IMR-90 (cell line): ENCODE data around the gene CLDN22. TPM values are rescaled to one million over a fixed set of nuclear protein-coding genes. Genes with fewer than 3 reads are reported as not detected.

Source experiments
- ATAC-seq: fragments of 200-7000 bp; cut with Tn5 transposase; 2 replicates; pipeline ENCODE4 v1.9.1; 2020; ENCODE audit warnings: low read depth, mild to moderate bottlenecking, moderate library complexity
- BruUV-seq: library from RNA; stranded (reverse); fragments of 400-500 nt; replicated peaks from 2 replicates; lab custom pipeline; 2021; lab: Mats Ljungman, UMichigan
- CTCF ChIA-PET: fragments of 300-600 bp; formaldehyde crosslinking; extraction: SDS; loops from one replicate; lab custom pipeline; 2021; ENCODE audit warnings: antibody characterized with exemption; lab: Yijun Ruan, JAX
- POLR2A ChIA-PET: fragments of 300-600 bp; sonication (Branson Sonifier 250); formaldehyde crosslinking; loops from one replicate; lab custom pipeline; 2022; ENCODE audit warnings: antibody characterized with exemption; ENCODE audit not compliant: unreplicated experiment; lab: Charles Lee
- DNase-seq: peaks from one replicate; pipeline ENCODE4 v3.0.0; 2013
- H2AFZ ChIP-seq: replicated peaks from 2 replicates; pipeline ENCODE3; 2013; ENCODE audit warnings: low read length, mild to moderate bottlenecking; ENCODE audit not compliant: poor library complexity
- H2AK5ac ChIP-seq: 2 replicates; pipeline ENCODE4 v1.6.1; 2013; ENCODE audit warnings: low read depth, low read length, inconsistent platforms
- H2AK9ac ChIP-seq: replicated peaks from 2 replicates; pipeline ENCODE3; 2013; ENCODE audit warnings: mild to moderate bottlenecking, low read depth, low read length, moderate library complexity; ENCODE audit not compliant: poor library complexity
- H2BK120ac ChIP-seq: 2 replicates; pipeline ENCODE4 v1.6.1; 2013; ENCODE audit warnings: low read depth, low read length, inconsistent platforms
- H2BK15ac ChIP-seq: 3 replicates; pipeline ENCODE4 v1.6.1; 2013; ENCODE audit warnings: low read depth, low read length, inconsistent platforms
- H2BK20ac ChIP-seq: 2 replicates; pipeline ENCODE4 v1.6.1; 2013; ENCODE audit warnings: low read depth, mild to moderate bottlenecking, inconsistent platforms, low read length, moderate library complexity
- H2BK5ac ChIP-seq: 2 replicates; pipeline ENCODE4 v1.6.1; 2013; ENCODE audit warnings: mild to moderate bottlenecking, low read depth, low read length, inconsistent platforms; ENCODE audit not compliant: poor library complexity, severe bottlenecking
- H3K14ac ChIP-seq: replicated peaks from 2 replicates; pipeline ENCODE4 v1.6.1; 2013; ENCODE audit warnings: low read depth, low read length, inconsistent platforms
- H3K18ac ChIP-seq: 2 replicates; pipeline ENCODE4 v1.6.1; 2013; ENCODE audit warnings: low read depth, low read length, control low read depth
- H3K23ac ChIP-seq: 2 replicates; pipeline ENCODE4 v1.6.1; 2013; ENCODE audit warnings: low read depth, low read length, inconsistent platforms
- H3K27ac ChIP-seq: 2 replicates; pipeline ENCODE4 v1.5.1; 2013; ENCODE audit warnings: mild to moderate bottlenecking, control low read depth, low read length; ENCODE audit not compliant: insufficient read depth
- H3K27me3 ChIP-seq: 2 replicates; pipeline ENCODE4 v1.6.1; 2013; ENCODE audit warnings: low read length; ENCODE audit not compliant: control insufficient read depth, insufficient read depth
- H3K36me3 ChIP-seq: 2 replicates; pipeline ENCODE4 v1.6.1; 2013; ENCODE audit warnings: low read length, mixed read lengths; ENCODE audit not compliant: control insufficient read depth, insufficient read depth
- H3K4ac ChIP-seq: 2 replicates; pipeline ENCODE4 v1.6.1; 2013; ENCODE audit warnings: low read depth, low read length, inconsistent platforms
- H3K4me1 ChIP-seq: 2 replicates; pipeline ENCODE4 v1.6.1; 2013; ENCODE audit warnings: low read length, mixed read lengths; ENCODE audit not compliant: control insufficient read depth, insufficient read depth
- H3K4me2 ChIP-seq: 2 replicates; pipeline ENCODE4 v1.6.1; 2013; ENCODE audit warnings: low read depth, mild to moderate bottlenecking, control low read depth, low read length, moderate library complexity
- H3K4me3 ChIP-seq: 2 replicates; pipeline ENCODE4 v1.5.1; 2013; ENCODE audit warnings: low read depth, mild to moderate bottlenecking, control low read depth, low read length, moderate library complexity; ENCODE audit not compliant: insufficient read depth
- H3K56ac ChIP-seq: 2 replicates; pipeline ENCODE4 v1.6.1; 2013; ENCODE audit warnings: low read length, inconsistent platforms; ENCODE audit not compliant: insufficient read depth; ENCODE audit errors: extremely low read depth
- H3K79me1 ChIP-seq, 2 experiments: 2 replicates each; pipeline ENCODE4 v1.6.1; 2013; ENCODE audit warnings: low read length in 2 of 2, inconsistent platforms in 1 of 2, low read depth in 1 of 2
- H3K9ac ChIP-seq: 2 replicates; pipeline ENCODE4 v1.6.1; 2013; ENCODE audit warnings: low read depth, low read length, control low read depth
- H3K9me1 ChIP-seq: 2 replicates; pipeline ENCODE4 v1.6.1; 2013; ENCODE audit warnings: low read length, inconsistent platforms; ENCODE audit not compliant: insufficient read depth
- H3K9me3 ChIP-seq: 2 replicates; pipeline ENCODE4 v1.6.1; 2013; ENCODE audit warnings: low read length; ENCODE audit not compliant: control insufficient read depth, insufficient read depth
- H4K20me1 ChIP-seq: 2 replicates; pipeline ENCODE4 v1.6.1; 2013; ENCODE audit warnings: low read length, inconsistent platforms; ENCODE audit not compliant: insufficient read depth
- H4K5ac ChIP-seq: 2 replicates; pipeline ENCODE4 v1.6.1; 2013; ENCODE audit warnings: mild to moderate bottlenecking, low read depth, low read length, control low read depth
- H4K8ac ChIP-seq, 2 experiments: 2 replicates each; pipeline ENCODE4 v1.6.1; 2013; ENCODE audit warnings: low read depth in 2 of 2, low read length in 2 of 2, control low read depth in 1 of 2, inconsistent platforms in 1 of 2
- H4K91ac ChIP-seq: 2 replicates; pipeline ENCODE4 v1.6.1; 2013; ENCODE audit warnings: low read depth, low read length, inconsistent platforms; ENCODE audit not compliant: insufficient read depth
- CEBPB ChIP-seq: IDR thresholded peaks from 2 replicates; pipeline ENCODE4 v1.6.1; 2012; ENCODE audit warnings: low read depth, low read length, improper control_type of control experiment
- MAFK ChIP-seq: IDR thresholded peaks from 2 replicates; pipeline ENCODE4 v1.6.1; 2012; ENCODE audit warnings: low read depth, low read length, improper control_type of control experiment
- MAZ ChIP-seq: IDR thresholded peaks from 2 replicates; pipeline ENCODE4 v1.6.1; 2012; ENCODE audit warnings: low read depth, mild to moderate bottlenecking, low read length, improper control_type of control experiment, moderate library complexity, borderline replicate concordance
- MXI1 ChIP-seq: IDR thresholded peaks from 2 replicates; pipeline ENCODE4 v1.6.1; 2012; ENCODE audit warnings: low read depth, mild to moderate bottlenecking, low read length, moderate library complexity, borderline replicate concordance
- NFE2L2 ChIP-seq: fragments of 150-350 bp; IDR thresholded peaks from 2 replicates; pipeline ENCODE4 v1.6.1; 2016; ENCODE audit warnings: low read depth, mild to moderate bottlenecking, low read length
- POLR2A ChIP-seq: IDR thresholded peaks from 2 replicates; pipeline ENCODE4 v1.6.1; 2012; ENCODE audit warnings: mild to moderate bottlenecking, low read depth, low read length
- RAD21 ChIP-seq: IDR thresholded peaks from 2 replicates; pipeline ENCODE4 v1.6.1; 2012; ENCODE audit warnings: low read length, improper control_type of control experiment
- RCOR1 ChIP-seq: IDR thresholded peaks from 2 replicates; pipeline ENCODE4 v1.6.1; 2012; ENCODE audit warnings: mild to moderate bottlenecking, low read length, improper control_type of control experiment; ENCODE audit not compliant: insufficient replicate concordance
- RFX5 ChIP-seq: IDR thresholded peaks from 2 replicates; pipeline ENCODE4 v1.8.0; 2012; ENCODE audit warnings: low read depth, mild to moderate bottlenecking, low read length, moderate library complexity
- SMC3 ChIP-seq: fragments of 150-350 bp; IDR thresholded peaks from 2 replicates; pipeline ENCODE4 v1.6.1; 2016; ENCODE audit warnings: low read depth, mild to moderate bottlenecking, antibody characterized with exemption, low read length, moderate library complexity
- WGBS, 2 experiments: methylation state at CpG; one replicate each; pipeline versions ENCODE4 v1.1.5 to v1.1.7; 2013; ENCODE audit warnings: missing lambda C conversion rate in 2 of 2; ENCODE audit not compliant: insufficient read length in 1 of 2; ENCODE audit errors: extremely low coverage in 2 of 2; 5-methylcytosine and 5-hydroxymethylcytosine counted together
- dilution Hi-C: fragments of 300-500 bp; cut with HindIII; formaldehyde crosslinking; loops from one replicate; pipeline ENCODE4 v1.14.3; 2018; ENCODE audit warnings: low sequenced_read_pairs; ENCODE audit not compliant: unreplicated experiment
- in situ Hi-C: fragments of 300-500 bp; cut with MboI; formaldehyde crosslinking; loops from 3 replicates; pipeline ENCODE4 v1.14.3; 2019; ENCODE audit warnings: low sequenced_read_pairs, inconsistent platforms, mixed read lengths
- intact Hi-C: fragments of 100-400 bp; cut with micrococcal nuclease; formaldehyde crosslinking; loops from 2 replicates; pipeline ENCODE4 v1.10.0; 2022
- polyA plus RNA-seq, 3 experiments: library from polyadenylated mRNA; depleted of rRNA; stranded (reverse); fragments of >200 nt; gene quantifications; 2 replicates each; pipeline ENCODE4 v1.2.3, GENCODE V29; 2012; ENCODE audit warnings: low replicate concordance in 1 of 3
- total RNA-seq: library from RNA; depleted of rRNA; stranded (reverse); fragments of >200 nt; gene quantifications from 2 replicates; pipeline ENCODE4 v1.2.3, GENCODE V29; 2012
- TF ChIP-seq, protein P1 (sequence below): fragments of 150-350 bp; IDR thresholded peaks from 2 replicates; pipeline ENCODE4 v1.6.1; 2016; ENCODE audit warnings: low read depth, mild to moderate bottlenecking, low read length, moderate library complexity, borderline replicate concordance
- TF ChIP-seq, protein P2 (sequence below): fragments of 150-350 bp; IDR thresholded peaks from 2 replicates; pipeline ENCODE4 v1.6.1; 2017; ENCODE audit warnings: mild to moderate bottlenecking, antibody characterized with exemption, low read length, low read depth
- TF ChIP-seq, protein P3 (sequence below): conservative IDR thresholded peaks from 2 replicates; pipeline ENCODE4 v1.5.1; 2012; ENCODE audit warnings: mild to moderate bottlenecking, low read depth, low read length, improper control_type of control experiment

CLDN22 gene
- total and polyA plus RNA-seq, 2 of the 4 experiments (the other 2 are of a cell fraction) = not detected

DNA sequence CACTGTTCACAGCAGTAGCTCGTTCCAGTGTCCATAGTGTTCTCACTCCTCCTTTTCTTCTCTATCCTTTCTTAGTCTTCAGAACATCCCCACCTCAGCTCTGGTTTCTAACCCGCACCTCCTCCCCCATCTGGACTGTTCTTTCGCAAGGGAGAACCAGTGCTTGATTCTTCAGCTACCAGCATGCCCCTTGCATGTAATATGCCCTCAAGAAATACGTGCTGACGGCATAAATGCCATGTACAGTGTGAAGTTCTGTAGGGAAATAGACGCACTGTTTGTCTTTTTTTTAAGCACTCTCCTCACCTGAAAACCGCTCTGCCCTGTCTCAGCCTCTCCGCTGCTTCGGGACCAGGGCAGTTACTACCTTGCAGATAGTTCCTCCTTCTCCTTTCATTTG, 5.3 kb downstream of the CLDN22 start:
- no peak overlapping the region for H3K4me2 ChIP-seq
- H4K20me1 ChIP-seq = no peaks in the 10 kb centered on the region; the same call in 1 of the 2 replicates
- intact Hi-C loops (loop anchor here (5.0 kb wide), 1 partner anchor 82 kb away; no protein-coding TSS in a partner anchor), in situ Hi-C loops (no loop called here), dilution Hi-C loops (no loop called here)
- H3K27me3 ChIP-seq = no peaks in the 10 kb centered on the region
- H3K9ac ChIP-seq = no peak overlapping the region
- H2BK120ac ChIP-seq = no peak overlapping the region
- peaks cover 4% of the 10 kb centered on the region; the same call in 1 of the 2 replicates for H3K4me1 ChIP-seq
- POLR2A ChIA-PET = no interaction called here
- H2AK5ac ChIP-seq = no peak overlapping the region
- no peak overlapping the region for H2BK5ac ChIP-seq
- H3K36me3 ChIP-seq = peaks cover 38% of the 10 kb centered on the region
- no peak overlapping the region for H3K4ac ChIP-seq
- H3K56ac ChIP-seq = no peak overlapping the region
- H2AK9ac ChIP-seq = no peak overlapping the region
- H3K14ac ChIP-seq = no peak overlapping the region
- no peak overlapping the region for H4K91ac ChIP-seq
- no peak overlapping the region for H4K8ac ChIP-seq
- H3K9me3 ChIP-seq = no peaks in the 10 kb centered on the region
- no peak overlapping the region for H2BK15ac ChIP-seq
- CTCF ChIA-PET = no interaction called here
- no peaks in the 10 kb centered on the region; a peak in 1 of 4 replicates for H3K79me1 ChIP-seq
- TF ChIP-seq RCOR1 (no peak), SMC3 (no peak), MXI1 (no peak), RFX5 (no peak), POLR2A (no peak), MAZ (no peak), MAFK (no peak), CEBPB (no peak), RAD21 (no peak), NFE2L2 (no peak)
- TF ChIP-seq, protein P1, sequence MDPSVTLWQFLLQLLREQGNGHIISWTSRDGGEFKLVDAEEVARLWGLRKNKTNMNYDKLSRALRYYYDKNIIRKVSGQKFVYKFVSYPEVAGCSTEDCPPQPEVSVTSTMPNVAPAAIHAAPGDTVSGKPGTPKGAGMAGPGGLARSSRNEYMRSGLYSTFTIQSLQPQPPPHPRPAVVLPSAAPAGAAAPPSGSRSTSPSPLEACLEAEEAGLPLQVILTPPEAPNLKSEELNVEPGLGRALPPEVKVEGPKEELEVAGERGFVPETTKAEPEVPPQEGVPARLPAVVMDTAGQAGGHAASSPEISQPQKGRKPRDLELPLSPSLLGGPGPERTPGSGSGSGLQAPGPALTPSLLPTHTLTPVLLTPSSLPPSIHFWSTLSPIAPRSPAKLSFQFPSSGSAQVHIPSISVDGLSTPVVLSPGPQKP = no peak
- TF ChIP-seq, protein P2, sequence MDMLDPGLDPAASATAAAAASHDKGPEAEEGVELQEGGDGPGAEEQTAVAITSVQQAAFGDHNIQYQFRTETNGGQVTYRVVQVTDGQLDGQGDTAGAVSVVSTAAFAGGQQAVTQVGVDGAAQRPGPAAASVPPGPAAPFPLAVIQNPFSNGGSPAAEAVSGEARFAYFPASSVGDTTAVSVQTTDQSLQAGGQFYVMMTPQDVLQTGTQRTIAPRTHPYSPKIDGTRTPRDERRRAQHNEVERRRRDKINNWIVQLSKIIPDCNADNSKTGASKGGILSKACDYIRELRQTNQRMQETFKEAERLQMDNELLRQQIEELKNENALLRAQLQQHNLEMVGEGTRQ = no peak
- TF ChIP-seq, protein P3, sequence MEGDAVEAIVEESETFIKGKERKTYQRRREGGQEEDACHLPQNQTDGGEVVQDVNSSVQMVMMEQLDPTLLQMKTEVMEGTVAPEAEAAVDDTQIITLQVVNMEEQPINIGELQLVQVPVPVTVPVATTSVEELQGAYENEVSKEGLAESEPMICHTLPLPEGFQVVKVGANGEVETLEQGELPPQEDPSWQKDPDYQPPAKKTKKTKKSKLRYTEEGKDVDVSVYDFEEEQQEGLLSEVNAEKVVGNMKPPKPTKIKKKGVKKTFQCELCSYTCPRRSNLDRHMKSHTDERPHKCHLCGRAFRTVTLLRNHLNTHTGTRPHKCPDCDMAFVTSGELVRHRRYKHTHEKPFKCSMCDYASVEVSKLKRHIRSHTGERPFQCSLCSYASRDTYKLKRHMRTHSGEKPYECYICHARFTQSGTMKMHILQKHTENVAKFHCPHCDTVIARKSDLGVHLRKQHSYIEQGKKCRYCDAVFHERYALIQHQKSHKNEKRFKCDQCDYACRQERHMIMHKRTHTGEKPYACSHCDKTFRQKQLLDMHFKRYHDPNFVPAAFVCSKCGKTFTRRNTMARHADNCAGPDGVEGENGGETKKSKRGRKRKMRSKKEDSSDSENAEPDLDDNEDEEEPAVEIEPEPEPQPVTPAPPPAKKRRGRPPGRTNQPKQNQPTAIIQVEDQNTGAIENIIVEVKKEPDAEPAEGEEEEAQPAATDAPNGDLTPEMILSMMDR = no peak
- no peak overlapping the region for H2BK20ac ChIP-seq
- WGBS, 2 experiments = 100% methylated on average over 4 of the region's 9 CpGs; no CpG with 5 or more reads in 1 of the 2 experiments
- H3K4me3 ChIP-seq = no peak overlapping the region
- DNase-seq (no peak), ATAC-seq (no peak)
- peaks cover 4% of the 10 kb centered on the region; the same call in 1 of the 2 replicates for H3K9me1 ChIP-seq
- H3K23ac ChIP-seq = no peak overlapping the region
- no peak overlapping the region for H4K5ac ChIP-seq
- no peak overlapping the region for H2AFZ ChIP-seq
- H3K27ac ChIP-seq = no peak overlapping the region
- no TSS peak for BruUV-seq
- H3K18ac ChIP-seq = no peak overlapping the region
